Activated CD4-positive, alpha-beta T cell treated with anti-CD3 and anti-CD28 coated beads, Interleukin-2, Interleukin-6, amounts not matched to agents 100 ng/mL and 50 ng/mL, durations not matched to agents 16 hours and 8 hours (primary cell): ENCODE measurements around the gene PPP1R12B.
"Not testable (repeated sequence)": the region's sequence is repeated elsewhere in the genome, so short reads cannot be mapped to it uniquely, and the experiment has no call there.

Experiments used
- DNase-seq: peaks from one replicate; pipeline ENCODE4 v3.0.0-alpha.2; 2020

Gene PPP1R12B

GRCh38 chr1:202565890-202566602, 217.5 kb downstream of the PPP1R12B start:
- DNase-seq: peak; percentile 21

DNA sequence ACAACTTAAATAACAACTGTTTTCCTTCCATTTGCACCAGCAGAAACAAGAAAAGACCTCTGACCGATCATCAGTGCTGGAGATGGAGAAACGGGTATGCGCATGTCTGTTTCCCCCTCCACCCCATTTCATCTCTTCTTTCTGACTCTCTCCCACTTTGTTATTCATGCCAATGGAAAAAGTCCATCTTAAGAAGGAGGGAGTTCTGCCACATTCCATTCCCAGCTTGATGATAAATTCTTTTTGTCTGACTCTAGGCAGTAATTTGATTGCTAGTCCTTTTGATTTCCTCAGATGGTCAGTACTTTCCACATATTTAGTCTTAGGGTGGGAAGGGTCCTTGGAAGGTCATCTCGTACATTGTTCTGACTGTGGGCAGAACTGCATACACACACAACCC, 219.2 kb downstream of the PPP1R12B start:
- DNase-seq: no peak

- DNase-seq: no peak
Observed at GRCh38 chr1:202568410-202568809, 219.9 kb downstream of the PPP1R12B start.

DNA sequence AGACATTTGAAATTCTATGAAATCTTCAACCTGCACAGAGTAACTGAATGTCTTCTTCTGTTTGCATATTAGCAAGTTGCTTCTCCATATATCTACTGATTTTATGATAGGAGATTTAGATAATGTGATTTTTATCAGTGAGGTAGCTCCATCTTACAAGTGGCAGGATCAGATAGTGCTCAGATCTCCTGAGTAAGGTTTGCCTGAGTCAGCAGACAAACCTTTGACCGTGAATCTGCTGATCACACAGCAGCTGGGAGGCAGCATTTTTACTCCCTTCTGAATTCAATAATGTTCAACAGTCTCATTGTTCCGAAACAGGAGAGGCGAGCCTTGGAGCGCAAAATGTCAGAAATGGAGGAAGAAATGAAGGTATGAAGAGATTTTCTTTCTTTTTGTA, 220.3 kb downstream of the PPP1R12B start:
- no peak for DNase-seq

DNA sequence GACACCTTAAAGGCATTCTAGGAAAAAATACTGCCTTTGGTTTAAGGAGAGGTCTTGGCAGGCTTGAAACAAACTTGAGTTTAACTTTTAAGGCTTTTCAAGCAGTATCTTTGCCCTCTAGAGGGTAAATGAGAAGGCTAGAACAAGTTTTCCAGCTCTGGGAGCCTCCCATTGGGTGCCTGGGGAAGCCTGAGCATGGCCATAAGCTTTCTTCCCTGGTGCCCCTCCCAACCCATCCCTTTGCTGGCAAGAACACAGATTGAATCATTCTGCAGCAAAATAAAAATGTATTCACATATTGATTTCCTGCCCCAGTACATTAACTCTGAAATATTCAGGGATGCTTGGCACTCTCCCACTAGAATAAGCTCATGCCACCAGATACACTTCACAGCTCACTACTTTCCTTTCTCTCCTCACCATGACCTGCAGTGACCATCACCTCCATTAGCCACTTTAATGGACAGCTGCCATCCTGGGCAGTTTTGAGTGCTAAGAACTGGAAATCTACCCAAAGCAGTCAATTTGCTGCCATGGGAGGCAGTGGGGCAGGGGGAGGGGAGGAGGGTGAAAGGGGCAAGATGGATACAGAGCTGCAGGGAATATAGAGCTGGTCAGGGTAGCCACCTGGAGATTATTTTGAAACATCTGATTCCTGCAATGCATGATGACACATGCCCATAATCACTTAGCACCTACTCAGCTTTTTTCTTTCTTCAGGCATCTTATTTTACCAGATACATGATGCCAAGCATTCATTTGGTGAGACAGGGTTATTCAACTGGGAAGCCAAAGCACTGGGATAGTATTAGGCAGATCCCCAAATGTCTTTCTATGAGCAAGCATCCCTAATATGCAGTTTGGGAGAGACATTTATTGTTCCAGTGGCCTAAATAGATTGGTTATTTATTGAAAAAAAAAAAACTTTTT, 221.2 kb downstream of the PPP1R12B start:
- DNase-seq: no peak

GRCh38 chr1:202571719-202572339, 223.3 kb downstream of the PPP1R12B start:
- peak; percentile 52 for DNase-seq

DNA sequence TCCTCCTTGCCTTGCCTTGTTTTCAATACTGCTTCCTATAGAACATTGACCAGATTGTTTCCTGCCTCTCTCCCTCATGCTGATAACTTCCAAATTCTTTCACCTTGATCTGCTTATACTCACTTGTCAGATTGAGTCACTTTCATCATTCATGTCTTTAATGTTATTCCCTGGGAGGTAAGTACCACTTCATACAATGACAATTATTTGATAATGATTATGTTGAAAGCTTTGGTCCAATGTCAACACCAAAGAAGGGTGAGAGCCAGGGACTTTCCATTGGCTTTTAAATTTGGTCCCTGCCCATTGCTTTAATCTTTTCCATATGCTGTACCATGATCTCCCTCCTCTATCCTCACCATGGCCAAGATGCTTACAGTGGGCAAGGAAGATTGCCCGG, 224.4 kb downstream of the PPP1R12B start:
- no peak for DNase-seq

GRCh38 chr1:202575918-202576653, 227.6 kb downstream of the PPP1R12B start:
- DNase-seq: no peak

GRCh38 chr1:202576816-202577215, 228.3 kb downstream of the PPP1R12B start:
- DNase-seq: no peak

GRCh38 chr1:202577381-202577780, 228.9 kb downstream of the PPP1R12B start:
- no peak for DNase-seq

DNA sequence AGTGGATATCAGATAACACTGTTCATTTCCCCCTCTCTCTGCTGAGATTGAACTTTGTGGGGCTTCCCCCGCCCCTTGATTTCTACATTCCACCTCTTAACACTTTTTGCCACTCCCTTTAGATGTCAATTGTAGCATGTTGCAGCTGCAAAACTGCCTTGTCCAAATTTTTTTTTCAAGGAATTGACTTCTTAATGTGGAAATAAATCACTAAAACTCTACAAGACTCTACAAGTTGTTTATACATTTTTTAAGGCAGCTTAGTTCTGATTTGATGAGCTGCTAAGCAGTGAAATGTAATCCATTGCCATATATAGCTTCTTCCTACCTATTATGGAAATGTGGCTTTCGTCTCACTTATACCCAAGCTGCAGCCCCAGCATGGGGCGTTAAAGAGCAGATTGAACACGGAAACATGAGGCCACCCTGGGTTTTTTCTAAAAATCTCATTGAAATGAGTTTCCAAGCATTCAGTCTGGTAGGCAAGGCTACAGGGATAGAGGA, 229.6 kb downstream of the PPP1R12B start:
- no peak for DNase-seq

DNA sequence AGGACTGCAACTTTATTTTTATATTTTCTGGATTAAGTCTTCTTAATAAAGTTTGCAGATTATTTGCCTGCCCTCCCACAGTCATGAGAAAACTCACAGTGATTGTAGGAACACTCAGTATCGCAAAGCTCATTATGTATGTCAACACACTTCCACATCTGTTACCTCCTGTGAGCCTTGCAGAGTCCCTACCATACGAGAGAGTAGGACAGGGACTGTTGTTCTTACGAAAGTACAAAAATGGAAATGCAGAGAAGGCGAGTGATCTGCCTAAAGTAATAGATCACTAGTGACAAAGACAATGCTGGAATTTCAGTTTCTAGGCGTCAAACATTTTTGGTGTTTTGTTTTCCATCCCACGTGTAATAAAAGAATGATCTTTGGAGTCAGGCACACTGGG, 230.1 kb downstream of the PPP1R12B start:
- no peak for DNase-seq

GRCh38 chr1:202579806-202580205, 231.3 kb downstream of the PPP1R12B start:
- no peak for DNase-seq

DNA sequence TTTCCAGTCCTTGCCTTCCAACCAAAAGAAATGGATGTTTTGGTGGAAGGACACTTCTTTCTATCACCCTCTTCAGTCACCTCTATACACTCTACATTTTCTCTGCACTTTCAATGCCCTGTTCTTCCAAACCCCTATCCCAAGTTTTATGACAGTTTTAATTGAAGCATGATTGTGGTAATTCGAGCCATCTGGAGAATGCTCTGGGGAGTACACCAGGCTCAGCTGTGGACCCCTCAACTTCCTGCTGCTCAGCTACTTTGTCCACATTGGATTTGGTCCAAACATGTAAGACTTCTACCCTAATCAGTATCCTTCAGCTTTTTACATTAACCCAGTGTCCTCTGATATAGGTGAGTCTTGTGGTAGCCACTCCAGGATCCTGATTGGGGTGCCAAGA, 232.1 kb downstream of the PPP1R12B start:
- DNase-seq: no peak

DNA sequence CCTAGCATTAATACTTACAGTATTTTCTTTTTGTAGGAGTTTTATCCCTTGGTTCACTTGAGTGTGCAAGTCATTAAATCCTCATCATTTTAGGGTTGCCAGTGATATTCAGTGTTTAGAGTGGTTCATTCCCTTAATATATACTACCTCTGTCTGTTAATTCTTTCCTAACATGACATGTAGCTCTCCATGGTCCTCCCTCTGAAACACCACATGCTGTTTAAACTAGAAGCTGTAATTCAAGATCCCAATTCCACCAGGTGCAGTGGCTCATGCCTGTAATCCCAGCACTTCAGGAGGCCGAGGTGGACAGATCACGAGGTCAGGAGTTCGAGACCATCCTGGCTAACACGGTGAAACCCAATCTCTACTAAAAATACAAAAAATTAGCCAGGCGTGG, 233.9 kb downstream of the PPP1R12B start:
- not testable (repeated sequence) for DNase-seq

- DNase-seq: no peak
Observed at GRCh38 chr1:202584707-202585589, 236.4 kb downstream of the PPP1R12B start.

- no peak for DNase-seq
Observed at GRCh38 chr1:202585590-202585933, 237.1 kb downstream of the PPP1R12B start.

- DNase-seq: no peak
Observed at GRCh38 chr1:202586018-202586821, 237.7 kb downstream of the PPP1R12B start.

- no peak for DNase-seq
Observed at GRCh38 chr1:202586871-202587270, 238.4 kb downstream of the PPP1R12B start.

DNA sequence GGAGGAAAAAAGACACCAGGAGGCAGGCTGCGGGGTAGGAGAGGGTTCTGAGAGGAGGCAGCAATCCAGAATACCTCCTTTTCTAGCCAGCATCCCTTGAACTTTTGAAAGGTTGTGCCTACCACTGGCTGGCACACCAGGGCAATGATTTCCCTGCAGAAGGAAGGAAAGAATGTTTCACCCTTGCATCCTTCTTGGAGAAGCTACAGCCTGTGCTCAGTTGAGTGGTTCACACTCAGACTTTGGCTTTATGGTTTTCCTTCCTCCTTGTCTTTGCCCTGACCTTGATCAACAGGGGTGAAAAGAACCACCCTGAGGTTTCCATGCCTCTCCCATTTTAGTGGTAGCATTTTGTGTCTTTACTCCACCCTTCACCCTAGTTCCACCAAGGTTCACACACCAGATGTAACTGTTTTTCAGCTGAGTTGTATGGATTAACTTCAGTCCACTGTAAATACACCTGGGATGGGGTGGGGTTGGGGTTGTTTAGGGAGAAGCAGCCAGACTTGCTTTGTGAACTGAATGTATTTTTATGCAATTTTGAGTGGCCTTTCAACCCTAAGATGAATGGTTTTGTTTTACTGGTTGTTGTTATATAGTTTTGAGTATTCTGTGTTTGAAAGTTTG, 239.5 kb downstream of the PPP1R12B start:
- no peak for DNase-seq
